Measurements from ENCODE around the gene OOSP1.

The OOSP1 gene

DNA sequence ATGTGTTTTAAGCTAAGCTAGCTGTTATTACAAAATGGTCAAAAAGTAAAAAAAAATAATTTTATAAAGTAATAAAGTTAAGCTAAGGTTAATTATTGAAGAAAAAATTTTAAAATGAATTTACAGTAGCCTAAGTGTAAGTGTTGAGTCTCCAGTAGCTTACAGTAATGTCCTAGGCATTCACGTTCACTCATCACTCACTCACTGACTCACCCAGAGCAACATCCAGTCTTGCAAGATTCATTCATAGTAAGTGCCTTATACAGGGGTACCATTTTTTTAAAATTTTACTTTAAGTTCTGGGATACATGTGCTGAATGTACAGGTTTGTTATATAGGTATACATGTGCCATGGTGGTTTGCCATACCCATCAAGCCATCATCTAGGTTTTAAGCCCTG is 67.1 kb downstream of the OOSP1 start:
- no peak overlapping the region for H3K27ac Mint-ChIP-seq (ENCODE audit: low read depth)
- no peak overlapping the region for H3K4me3 Mint-ChIP-seq
- ATAC-seq (replicated peaks; ENCODE audit: extremely low read depth, poor library complexity, severe bottlenecking) (no peak), DNase-seq (ENCODE audit: low spot score in 2 of 2) (no peak)
- H3K9me3 Mint-ChIP-seq: no peaks in the 10 kb centered on the region
- no peaks in the 10 kb centered on the region for H3K36me3 Mint-ChIP-seq (ENCODE audit: insufficient read depth)
- no peaks in the 10 kb centered on the region for H3K4me1 Mint-ChIP-seq
- H3K27me3 Mint-ChIP-seq: peaks cover 26% of the 10 kb centered on the region
